B cell (primary cell): Measurements from ENCODE around the gene SOX6. TPM values are rescaled to one million over a fixed set of nuclear protein-coding genes. Genes with fewer than 3 reads are reported as not detected.

ENCODE experiments used
- ATAC-seq: fragments of 200-7000 bp; cut with Tn5 transposase; one replicate; pipeline ENCODE4 v1.10.0; 2021; ENCODE audit warnings: low read depth, mild to moderate bottlenecking, moderate number of reproducible peaks, moderate library complexity
- CTCF ChIA-PET: fragments of 350-600 bp; sonication (Branson Sonifier 250); formaldehyde crosslinking; loops from one replicate; lab custom pipeline; 2021; ENCODE audit warnings: antibody characterized with exemption, inconsistent platforms; lab: Charles Lee
- POLR2A ChIA-PET: fragments of 350-600 bp; sonication (Branson Sonifier 250); formaldehyde crosslinking; loops from one replicate; lab custom pipeline; 2021; ENCODE audit warnings: antibody characterized with exemption; lab: Charles Lee
- DNase-seq: peaks from one replicate; pipeline ENCODE4 v3.0.0; 2013
- H2AFZ ChIP-seq: 2 replicates; pipeline ENCODE4 v1.6.1; 2012; ENCODE audit warnings: mild to moderate bottlenecking, low read depth, low read length; ENCODE audit not compliant: insufficient read depth, poor library complexity, severe bottlenecking
- H3K27ac ChIP-seq, 2 donors: 1 replicate in 1 of 2; 2 replicates in 1 of 2; pipeline ENCODE4 v1.5.1; 2012 to 2013; ENCODE audit warnings: low read length in 2 of 2, mild to moderate bottlenecking in 2 of 2, moderate library complexity in 1 of 2
- H3K27me3 ChIP-seq, 4 experiments: fragments of 200-600 bp in 1 of 4; sonication (generic) in 1 of 4; replicated peaks in 1 of 4; 1 replicate in 2 of 4; 2 replicates in 2 of 4; pipeline versions ENCODE4 v1.6.1 to v1.7.0; 2013 to 2016; ENCODE audit warnings: low read length in 3 of 4, mild to moderate bottlenecking in 2 of 4, mixed read lengths in 1 of 4, moderate library complexity in 1 of 4; ENCODE audit not compliant: insufficient read depth in 4 of 4, control insufficient read depth in 3 of 4; ENCODE audit errors: control extremely low read depth in 1 of 4
- H3K36me3 ChIP-seq, 2 experiments: replicated peaks in 1 of 2; 1 replicate in 1 of 2; 2 replicates in 1 of 2; pipeline versions ENCODE4 v1.6.1 to v1.7.1; 2013; ENCODE audit warnings: low read length in 1 of 2; ENCODE audit not compliant: insufficient read depth in 2 of 2, control insufficient read depth in 1 of 2; ENCODE audit errors: control extremely low read depth in 1 of 2, extremely low read depth in 1 of 2
- H3K4me1 ChIP-seq, 2 donors: fragments of 200-600 bp in 1 of 2; sonication (generic) in 1 of 2; 1 replicate in 1 of 2; 2 replicates in 1 of 2; pipeline versions ENCODE4 v1.5.1 to v1.6.1; 2013 to 2017; ENCODE audit warnings: low read length in 2 of 2; ENCODE audit not compliant: control insufficient read depth in 2 of 2, insufficient read depth in 2 of 2
- H3K4me2 ChIP-seq: replicated peaks from 2 replicates; pipeline ENCODE3; 2012; ENCODE audit warnings: mild to moderate bottlenecking, low read depth, low read length; ENCODE audit not compliant: poor library complexity, severe bottlenecking
- H3K4me3 ChIP-seq, 5 experiments: fragments of 200-600 bp in 1 of 5; sonication (generic) in 1 of 5; 1 replicate in 3 of 5; 2 replicates in 2 of 5; pipeline versions ENCODE4 v1.5.1 to v1.7.0; 2011 to 2016; ENCODE audit warnings: low read length in 4 of 5, mild to moderate bottlenecking in 4 of 5, low read depth in 2 of 5, control low read depth in 1 of 5, moderate library complexity in 1 of 5; ENCODE audit not compliant: insufficient read depth in 1 of 5; ENCODE audit errors: control extremely low read depth in 1 of 5, extremely low read depth in 1 of 5
- H3K79me2 ChIP-seq: fragments of 200-600 bp; sonication (generic); one replicate; pipeline ENCODE4 v1.6.0; 2016; ENCODE audit warnings: low read length; ENCODE audit not compliant: control insufficient read depth, insufficient read depth
- H3K9ac ChIP-seq: fragments of 200-600 bp; sonication (generic); 2 replicates; pipeline ENCODE4 v1.6.1; 2017; ENCODE audit warnings: mild to moderate bottlenecking, low read length, moderate library complexity
- H3K9me3 ChIP-seq, 3 donors: one replicate each; pipeline versions ENCODE4 v1.6.1 to v1.7.1; 2013; ENCODE audit warnings: low read length in 2 of 3; ENCODE audit not compliant: control insufficient read depth in 2 of 3, insufficient read depth in 1 of 3; ENCODE audit errors: control extremely low read depth in 1 of 3
- H4K20me1 ChIP-seq: 2 replicates; pipeline ENCODE4 v1.6.0; 2012; ENCODE audit warnings: mild to moderate bottlenecking, low read length; ENCODE audit not compliant: insufficient read depth, control insufficient read depth, poor library complexity, severe bottlenecking
- H3K27ac Mint-ChIP-seq: one replicate; pipeline ENCODE4 v1.8.0; 2021; ENCODE audit warnings: mixed read lengths
- H3K27me3 Mint-ChIP-seq: one replicate; pipeline ENCODE4 v1.8.0; 2021; ENCODE audit warnings: mixed read lengths
- H3K4me1 Mint-ChIP-seq: one replicate; pipeline ENCODE4 v1.8.0; 2021; ENCODE audit warnings: mixed read lengths
- H3K4me3 Mint-ChIP-seq: one replicate; pipeline ENCODE4 v1.8.0; 2021; ENCODE audit warnings: mixed read lengths
- H3K9me3 Mint-ChIP-seq: one replicate; pipeline ENCODE4 v1.8.0; 2022; ENCODE audit warnings: mixed read lengths; ENCODE audit not compliant: insufficient read depth
- CTCF ChIP-seq: fragments of 200-600 bp; IDR thresholded peaks from one replicate; pipeline ENCODE4 v1.8.0; 2022; ENCODE audit warnings: antibody characterized with exemption, mild to moderate bottlenecking
- EZH2 ChIP-seq: IDR thresholded peaks from 2 replicates; pipeline ENCODE4 v1.6.1; 2012; ENCODE audit warnings: borderline replicate concordance, low read depth, mild to moderate bottlenecking, moderate library complexity, low read length; ENCODE audit not compliant: insufficient read depth, poor library complexity, severe bottlenecking
- WGBS: methylation state at CpG from one replicate; pipeline ENCODE4 v1.1.5; 2013; ENCODE audit warnings: missing lambda C conversion rate; ENCODE audit not compliant: insufficient coverage; 5-methylcytosine and 5-hydroxymethylcytosine counted together
- intact Hi-C: fragments of 100-400 bp; cut with micrococcal nuclease; formaldehyde crosslinking; loops from one replicate; pipeline ENCODE4 v1.10.0; 2022
- polyA plus RNA-seq: library from polyadenylated mRNA; depleted of rRNA; stranded (reverse); fragments of >200 nt; gene quantifications from 2 replicates; pipeline ENCODE4 v1.2.3, GENCODE V29; 2012
- total RNA-seq, 2 donors: library from RNA; stranded (reverse); fragments of 120-200 nt in 1 of 2; gene quantifications; 1 replicate in 1 of 2; 2 replicates in 1 of 2; pipeline versions ENCODE4 v1.2.3 to v1.2.4, GENCODE V29; 2013 to 2022

The SOX6 gene
- total and polyA plus RNA-seq, 2 donors (not counting 1 experiment from before 2014, with no cell fraction given), result not detected

- no peaks in the 10 kb centered on the region for H3K9me3 Mint-ChIP-seq
- Histone ChIP-seq H3K79me2 (no peaks in the 10 kb centered on the region), H3K4me1 (no peaks in the 10 kb centered on the region), H3K27ac (no peak overlapping the region), H3K9me3 (no peaks in the 10 kb centered on the region), H3K4me2 (no peak overlapping the region), H3K27me3 (no peaks in the 10 kb centered on the region), H4K20me1 (no peaks in the 10 kb centered on the region), H3K4me3 (no peak overlapping the region), H3K36me3 (no peaks in the 10 kb centered on the region), H3K9ac (no peak overlapping the region), H2AFZ (no peak overlapping the region)
- ChIA-PET CTCF (no interaction called here), POLR2A (no interaction called here)
- H3K27me3 Mint-ChIP-seq, result no peaks in the 10 kb centered on the region
- intact Hi-C loops, result no loop called here
- no peak for ATAC-seq
- TF ChIP-seq EZH2 (no peak), CTCF (no peak)
- H3K4me3 Mint-ChIP-seq, result no peak overlapping the region
- H3K27ac Mint-ChIP-seq, result no peak overlapping the region
- no peaks in the 10 kb centered on the region for H3K4me1 Mint-ChIP-seq
- 83% methylated on average over 2 of the region's 4 CpGs for WGBS
- DNase-seq, result no peak
These were observed 238.2 kb downstream of the SOX6 start for GRCh38 chr11:16117989-16118756.
